Stomach (tissue), 9 donors: ENCODE measurements around the gene KYNU. TPM values are rescaled to one million over a fixed set of nuclear protein-coding genes. Genes with fewer than 3 reads are reported as not detected.

ENCODE experiments used
- DNase-seq, 2 donors: peaks; one replicate each; pipeline versions ENCODE4 v3.0.0 to v3.0.0-alpha.2; 2013 to 2019
- H3K27ac ChIP-seq, 5 donors: fragments of 200-600 bp in 4 of 5; sonication (generic) in 4 of 5; one replicate each; pipeline ENCODE4 v1.5.1; 2013 to 2019; ENCODE audit warnings: mild to moderate bottlenecking in 1 of 5, moderate library complexity in 1 of 5
- H3K27me3 ChIP-seq, 3 donors: fragments of 200-600 bp; sonication (generic); one replicate each; pipeline ENCODE4 v1.5.1; 2017 to 2019; ENCODE audit warnings: mixed run types in 1 of 3
- H3K36me3 ChIP-seq, 4 donors: fragments of 200-600 bp; sonication (generic); 1 replicate in 3 of 4; 2 replicates in 1 of 4; pipeline ENCODE4 v1.5.1; 2016 to 2019
- H3K4me1 ChIP-seq, 4 donors: fragments of 200-600 bp; sonication (generic); one replicate each; pipeline ENCODE4 v1.5.1; 2016 to 2019
- H3K4me3 ChIP-seq, 4 donors: fragments of 200-600 bp; sonication (generic) in 3 of 4; one replicate each; pipeline ENCODE4 v1.5.1; 2016 to 2019; ENCODE audit warnings: mild to moderate bottlenecking in 1 of 4
- H3K9me3 ChIP-seq, 4 donors: fragments of 200-600 bp; sonication (generic); one replicate each; pipeline ENCODE4 v1.5.1; 2016 to 2019
- EP300 ChIP-seq: sonication (generic); formaldehyde crosslinking; IDR thresholded peaks from one replicate; pipeline ENCODE4 v1.6.1; 2017; ENCODE audit warnings: antibody characterized with exemption
- POLR2A ChIP-seq, 4 donors: fragments of 450-650 bp; IDR thresholded peaks; one replicate each; pipeline ENCODE4 v1.6.1; 2016; ENCODE audit warnings: antibody characterized with exemption in 4 of 4, control low read depth in 2 of 4, mild to moderate bottlenecking in 1 of 4, moderate library complexity in 1 of 4
- POLR2AphosphoS5 ChIP-seq, 3 donors: sonication (generic); formaldehyde crosslinking; IDR thresholded peaks; one replicate each; pipeline ENCODE4 v1.6.1; 2016; ENCODE audit warnings: antibody characterized with exemption in 3 of 3
- WGBS, 5 donors: extraction: QIAGEN DNeasy Blood & Tissue Kit in 3 of 5; methylation state at CpG; one replicate each; pipeline versions ENCODE4 v1.1.5 to v1.1.7; 2013 to 2018; 5-methylcytosine and 5-hydroxymethylcytosine counted together
- intact Hi-C: fragments of 100-400 bp; cut with DNase I; formaldehyde crosslinking; loops from one replicate; pipeline ENCODE4 v1.15.1; 2023; ENCODE audit warnings: low total_unique reads
- polyA plus RNA-seq, 3 donors: library from polyadenylated mRNA; stranded (reverse); fragments of 200-250 nt; gene quantifications; one replicate each; pipeline ENCODE4 v1.2.3, GENCODE V29; 2013
- total RNA-seq, 5 donors: library from RNA; depleted of rRNA; stranded (reverse); fragments of >200 nt; gene quantifications; one replicate each; pipeline versions ENCODE4 v1.1.0 to v1.2.3, GENCODE V29; 2014 to 2016
- TF ChIP-seq, protein P1 (sequence below), 7 experiments: fragments of 450-650 bp in 4 of 7; fragments of 200-600 bp in 3 of 7; sonication (generic) in 3 of 7; IDR thresholded peaks; one replicate each; pipeline ENCODE4 v1.5.1; 2016 to 2019; ENCODE audit warnings: antibody characterized with exemption in 7 of 7, control low read depth in 2 of 7, mild to moderate bottlenecking in 1 of 7
- donor health status: healthy with polysubstance abuse.
- donor health status: Bipolar disorder and iron deficiency.
- donor health status: healthy.

KYNU gene
- total and polyA plus RNA-seq, 8 donors = 2.1 to 39.4 (median 3.9) TPM; not detected in 1

- H3K4me3 ChIP-seq = no peak overlapping the region
- no peak for TF ChIP-seq EP300
- TF ChIP-seq, protein P1, sequence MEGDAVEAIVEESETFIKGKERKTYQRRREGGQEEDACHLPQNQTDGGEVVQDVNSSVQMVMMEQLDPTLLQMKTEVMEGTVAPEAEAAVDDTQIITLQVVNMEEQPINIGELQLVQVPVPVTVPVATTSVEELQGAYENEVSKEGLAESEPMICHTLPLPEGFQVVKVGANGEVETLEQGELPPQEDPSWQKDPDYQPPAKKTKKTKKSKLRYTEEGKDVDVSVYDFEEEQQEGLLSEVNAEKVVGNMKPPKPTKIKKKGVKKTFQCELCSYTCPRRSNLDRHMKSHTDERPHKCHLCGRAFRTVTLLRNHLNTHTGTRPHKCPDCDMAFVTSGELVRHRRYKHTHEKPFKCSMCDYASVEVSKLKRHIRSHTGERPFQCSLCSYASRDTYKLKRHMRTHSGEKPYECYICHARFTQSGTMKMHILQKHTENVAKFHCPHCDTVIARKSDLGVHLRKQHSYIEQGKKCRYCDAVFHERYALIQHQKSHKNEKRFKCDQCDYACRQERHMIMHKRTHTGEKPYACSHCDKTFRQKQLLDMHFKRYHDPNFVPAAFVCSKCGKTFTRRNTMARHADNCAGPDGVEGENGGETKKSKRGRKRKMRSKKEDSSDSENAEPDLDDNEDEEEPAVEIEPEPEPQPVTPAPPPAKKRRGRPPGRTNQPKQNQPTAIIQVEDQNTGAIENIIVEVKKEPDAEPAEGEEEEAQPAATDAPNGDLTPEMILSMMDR (IDR thresholded peaks at IDR 0.05) = no peak
- whole genome bisulfite sequencing, 5 donors = 56 to 94% (median 76%) methylated on average over 1 of the region's 1 CpG
- intact Hi-C loops = no loop called here
- DNase-seq = no peak
- no peak overlapping the region for H3K27ac ChIP-seq
- no peaks in the 10 kb centered on the region for H3K4me1 ChIP-seq
- H3K9me3 ChIP-seq = no peaks in the 10 kb centered on the region
- no peaks in the 10 kb centered on the region for H3K27me3 ChIP-seq
- no peaks in the 10 kb centered on the region for H3K36me3 ChIP-seq
These were observed 79.7 kb downstream of the KYNU start for GRCh38 chr2:142957144-142957543.

DNA sequence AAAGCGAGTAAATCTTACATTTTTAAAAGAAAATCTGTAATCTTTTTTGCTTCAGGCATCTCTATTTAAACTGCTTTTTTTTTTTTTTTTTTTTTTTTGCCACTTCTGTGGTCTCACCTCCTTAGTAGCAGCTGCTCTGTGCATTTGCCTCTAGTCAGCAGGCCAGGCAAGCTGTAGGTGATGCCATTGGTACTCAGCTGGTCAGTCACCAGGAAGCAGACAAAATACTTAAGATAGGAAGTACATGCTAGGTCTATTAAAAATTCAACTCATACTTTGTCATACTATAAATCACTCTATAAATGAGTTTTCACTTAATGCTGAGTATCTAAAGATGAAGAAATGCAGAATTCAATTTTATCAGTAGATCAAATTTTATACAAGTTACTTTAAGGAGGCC lies 83.7 kb downstream of the KYNU start:
- no peaks in the 10 kb centered on the region for H3K4me1 ChIP-seq
- peaks cover 0 to 8% (median 2%) of the 10 kb centered on the region in 4 donors for H3K9me3 ChIP-seq
- intact Hi-C loops = loop anchor here (10.0 kb wide), 1 partner anchor 276 kb away; no protein-coding TSS in a partner anchor
- no peak for DNase-seq
- H3K27me3 ChIP-seq = no peaks in the 10 kb centered on the region
- 79 to 95% (median 90%) methylated on average over 1 of the region's 1 CpG for whole genome bisulfite sequencing, 5 donors
- H3K4me3 ChIP-seq = no peak overlapping the region
- H3K36me3 ChIP-seq = no peaks in the 10 kb centered on the region
- H3K27ac ChIP-seq = no peak overlapping the region
- TF ChIP-seq, protein P1 (IDR thresholded peaks at IDR 0.05) = no peak
- no peak for TF ChIP-seq EP300
- no peak for TF ChIP-seq POLR2AphosphoS5 (IDR thresholded peaks at IDR 0.05)
- no peak for TF ChIP-seq POLR2A (IDR thresholded peaks at IDR 0.05)

DNA sequence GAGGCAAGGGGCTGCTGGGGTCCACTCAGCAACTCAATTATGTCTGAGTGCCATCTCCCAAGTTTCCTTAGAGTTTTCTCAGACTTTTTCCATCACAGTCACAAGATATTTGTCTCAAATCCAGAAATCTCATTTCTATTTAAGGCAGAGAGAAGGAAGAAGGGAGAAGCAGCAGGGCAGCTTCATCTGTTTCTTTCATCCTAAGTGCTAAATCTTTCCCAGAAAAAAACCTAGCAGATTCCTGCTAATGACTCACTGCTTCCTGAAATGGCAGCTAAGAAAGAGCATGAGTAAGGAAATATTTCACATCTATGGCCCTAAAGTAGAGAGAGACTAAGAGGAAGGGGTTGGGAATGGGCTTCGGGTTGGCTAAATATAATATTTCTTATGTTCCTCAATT lies 88.0 kb downstream of the KYNU start:
- Histone ChIP-seq H3K9me3 (peaks cover 0 to 8% (median 2%) of the 10 kb centered on the region in 4 donors), H3K27me3 (no peaks in the 10 kb centered on the region), H3K4me3 (no peak overlapping the region), H3K4me1 (no peaks in the 10 kb centered on the region), H3K27ac (no peak overlapping the region), H3K36me3 (no peaks in the 10 kb centered on the region)
- 78 to 93% (median 88%) methylated on average over 1 of the region's 1 CpG for WGBS, 5 donors
- no peak for DNase-seq
- intact Hi-C loops = loop anchor here (10.0 kb wide), 1 partner anchor 281 kb away; no protein-coding TSS in a partner anchor
- TF ChIP-seq POLR2AphosphoS5 (IDR thresholded peaks at IDR 0.05) (no peak), POLR2A (IDR thresholded peaks at IDR 0.05) (no peak), EP300 (no peak)
- TF ChIP-seq, protein P1 (IDR thresholded peaks at IDR 0.05) = no peak

GRCh38 chr2:142966284-142966683 lies 88.8 kb downstream of the KYNU start:
- no peaks in the 10 kb centered on the region for H3K4me1 ChIP-seq
- no peak overlapping the region for H3K27ac ChIP-seq
- intact Hi-C loops = loop anchor here (10.0 kb wide), 1 partner anchor 281 kb away; no protein-coding TSS in a partner anchor
- H3K9me3 ChIP-seq = peaks cover 0 to 8% (median 2%) of the 10 kb centered on the region in 4 donors
- H3K27me3 ChIP-seq = no peaks in the 10 kb centered on the region
- no peak overlapping the region for H3K4me3 ChIP-seq
- no peak for TF ChIP-seq POLR2AphosphoS5 (IDR thresholded peaks at IDR 0.05)
- no peak for TF ChIP-seq EP300
- no peak for TF ChIP-seq POLR2A (IDR thresholded peaks at IDR 0.05)
- TF ChIP-seq, protein P1 (IDR thresholded peaks at IDR 0.05) = no peak
- H3K36me3 ChIP-seq = no peaks in the 10 kb centered on the region
- DNase-seq = no peak
